TTC549 (cell line): ENCODE results near the gene MIGA1.
"Not testable (repeated sequence)": the region's sequence is repeated elsewhere in the genome, so short reads cannot be mapped to it uniquely, and the experiment has no call there.

ENCODE experiments used
- FAIRE-seq: peaks from 2 replicates; lab custom pipeline; 2012; peaks lifted over from hg19 to GRCh38; lab: Jason Lieb, UNC

Gene MIGA1

DNA sequence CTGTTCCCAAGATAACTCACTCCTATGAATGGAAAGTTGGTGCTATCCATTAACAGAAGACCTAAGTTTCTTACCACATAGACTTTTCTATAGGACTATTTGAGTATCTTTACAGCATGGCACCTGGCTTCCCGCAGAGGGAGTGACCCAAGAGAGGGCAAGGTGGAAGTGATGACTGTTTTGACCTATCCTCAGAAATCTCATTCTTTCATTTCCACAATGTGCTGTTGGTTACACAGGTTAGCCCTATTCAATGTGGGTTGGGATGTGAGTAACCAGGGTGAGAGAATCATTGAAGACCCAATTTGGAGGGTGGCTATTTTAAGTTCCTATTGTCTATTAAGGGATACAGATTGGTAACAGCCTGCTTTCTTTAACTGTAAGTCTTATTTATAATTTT is 70.6 kb downstream of the MIGA1 start:
- FAIRE-seq, result no peak

DNA sequence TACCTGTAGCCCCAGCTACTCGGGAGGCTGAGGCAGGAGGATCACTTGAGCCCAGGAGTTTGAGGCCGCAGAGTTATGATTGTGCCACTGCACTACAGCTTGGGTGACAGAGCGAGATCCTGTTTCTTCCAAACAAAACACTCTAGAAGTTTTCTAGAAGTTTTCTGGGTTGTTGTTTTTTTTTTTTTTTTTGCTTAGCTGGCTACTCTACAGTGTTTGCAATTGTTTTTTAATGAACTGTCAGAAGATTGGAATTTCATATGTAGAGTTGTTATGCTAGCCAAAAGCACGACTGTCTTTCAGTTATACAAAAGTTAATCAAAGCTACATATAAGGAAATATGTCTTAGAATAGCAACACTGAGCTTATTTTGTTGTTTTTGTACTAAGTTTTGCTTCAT is 78.1 kb downstream of the MIGA1 start:
- no peak for FAIRE-seq

DNA sequence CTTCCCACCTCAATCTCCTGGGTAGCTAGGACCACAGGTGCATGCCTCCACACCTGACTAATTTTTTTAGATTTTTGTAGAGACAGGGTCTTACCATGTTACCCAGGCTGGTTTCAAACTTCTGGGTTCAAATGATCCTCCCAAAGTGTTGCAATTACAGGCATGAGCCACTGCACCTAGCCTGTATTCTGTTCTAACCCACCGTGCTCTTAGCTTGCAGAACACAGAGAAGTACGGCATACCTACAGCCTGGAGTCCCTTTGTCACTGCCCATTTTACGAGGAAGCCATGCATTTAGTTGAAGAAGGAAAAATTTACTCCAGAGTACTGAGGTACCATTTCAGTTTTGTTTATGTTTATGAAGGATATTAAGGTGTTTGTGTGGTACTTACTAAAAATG is 79.3 kb downstream of the MIGA1 start:
- FAIRE-seq, result no peak

DNA sequence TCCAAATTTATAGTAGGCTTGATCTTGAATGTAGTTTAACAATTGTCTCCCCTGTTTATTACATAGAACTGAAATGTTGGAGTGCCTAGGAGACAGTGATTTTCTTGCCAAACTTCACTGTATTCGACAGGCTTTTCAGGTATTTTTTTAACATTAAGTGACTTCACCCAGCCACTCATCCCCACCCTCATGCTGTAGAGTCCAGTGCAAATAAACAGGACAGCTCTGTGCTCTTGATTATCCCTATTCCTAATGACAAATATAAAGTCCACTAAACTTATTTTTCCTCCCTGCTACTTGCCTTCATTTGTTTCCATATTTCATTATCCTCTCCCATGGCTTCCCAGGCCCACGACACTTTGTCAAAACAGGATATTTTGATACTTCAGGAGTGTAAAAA is 79.8 kb downstream of the MIGA1 start:
- FAIRE-seq, result no peak

DNA sequence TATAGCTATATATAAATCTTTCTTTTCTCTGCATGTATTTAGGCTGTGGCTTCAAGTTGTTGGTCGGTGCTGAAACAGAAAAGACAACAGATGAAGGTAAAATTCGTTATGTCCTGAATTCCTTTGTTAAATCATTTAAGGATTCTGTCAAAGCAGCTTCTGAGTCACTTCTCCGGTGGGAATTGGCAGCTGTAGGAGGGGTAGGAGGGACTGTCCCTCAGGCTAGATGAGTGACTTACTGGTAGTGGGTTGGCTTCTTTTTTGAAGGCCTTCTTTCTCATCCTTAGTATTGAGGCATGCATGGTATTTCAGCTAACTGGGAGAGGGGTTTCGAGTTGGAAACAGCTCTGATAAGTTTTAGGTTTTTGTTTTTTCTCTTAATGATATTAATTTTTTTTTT is 86.8 kb downstream of the MIGA1 start:
- FAIRE-seq, result no peak

DNA sequence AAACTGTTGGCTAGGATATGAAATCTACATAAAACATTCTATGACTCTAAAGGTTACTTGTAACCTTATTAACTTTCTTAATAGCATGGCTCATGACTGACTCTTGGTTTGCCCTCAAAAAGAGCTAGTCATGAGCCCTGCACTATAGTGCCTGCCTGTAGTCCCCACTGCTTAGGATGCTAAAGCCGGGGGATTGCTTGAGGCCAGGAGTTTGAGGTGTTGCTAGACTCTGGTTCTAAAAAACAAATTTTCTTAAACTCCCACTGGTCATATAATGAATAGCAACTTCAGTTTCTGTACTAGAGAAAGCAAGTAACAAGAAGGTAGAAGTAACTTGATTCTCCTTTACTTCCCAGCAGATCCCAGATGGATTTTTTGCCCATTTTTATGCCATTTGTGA is 93.2 kb downstream of the MIGA1 start:
- FAIRE-seq, result no peak

DNA sequence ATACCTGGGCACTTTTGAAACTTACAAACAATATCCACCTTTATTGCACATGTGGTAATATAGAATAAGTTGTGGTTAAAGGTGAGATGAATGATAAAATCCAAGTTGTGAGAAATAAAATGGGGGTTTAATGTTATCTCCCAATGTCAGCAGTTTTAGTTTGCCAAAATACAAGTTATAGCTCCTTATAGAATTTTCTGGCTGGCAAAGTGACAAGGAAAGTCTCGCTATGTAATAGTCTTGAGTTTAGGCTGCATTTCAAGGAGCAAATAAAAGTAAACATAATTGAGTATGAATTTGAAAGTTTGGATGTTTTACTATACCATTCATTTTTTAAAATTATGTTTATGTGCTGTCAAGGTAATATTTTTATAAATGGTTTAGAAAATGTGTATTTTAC is 94.0 kb downstream of the MIGA1 start:
- FAIRE-seq, result no peak

DNA sequence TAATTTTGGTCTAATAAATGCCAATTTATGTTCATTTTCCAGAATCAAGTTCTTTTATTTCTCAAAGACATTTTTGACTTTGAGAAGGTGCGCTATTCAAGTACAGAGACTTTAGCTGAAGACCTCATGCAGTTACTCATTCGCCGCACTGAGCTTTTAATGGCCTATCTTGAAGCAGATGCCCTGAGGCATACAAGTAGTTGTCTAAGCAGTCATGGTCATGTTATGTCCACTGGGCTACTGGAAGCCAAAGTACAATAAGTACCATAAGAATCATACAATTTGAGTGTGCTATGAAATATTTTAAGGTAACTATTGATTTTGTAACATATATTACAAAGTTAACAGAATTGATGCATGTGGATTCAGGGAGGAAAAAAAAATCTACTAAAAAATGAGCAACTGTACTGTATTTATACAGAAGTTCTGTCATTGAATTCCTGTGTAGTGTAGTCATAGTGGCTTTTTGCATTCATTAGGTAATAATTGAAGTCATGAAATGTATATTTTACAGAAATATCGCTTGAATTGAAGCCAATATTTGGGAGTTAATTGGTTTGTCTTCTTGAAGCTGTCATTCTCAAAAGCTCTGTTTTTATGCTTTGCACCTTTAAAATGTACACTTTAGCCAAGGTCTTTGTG is 95.5 kb downstream of the MIGA1 start:
- no peak for FAIRE-seq

DNA sequence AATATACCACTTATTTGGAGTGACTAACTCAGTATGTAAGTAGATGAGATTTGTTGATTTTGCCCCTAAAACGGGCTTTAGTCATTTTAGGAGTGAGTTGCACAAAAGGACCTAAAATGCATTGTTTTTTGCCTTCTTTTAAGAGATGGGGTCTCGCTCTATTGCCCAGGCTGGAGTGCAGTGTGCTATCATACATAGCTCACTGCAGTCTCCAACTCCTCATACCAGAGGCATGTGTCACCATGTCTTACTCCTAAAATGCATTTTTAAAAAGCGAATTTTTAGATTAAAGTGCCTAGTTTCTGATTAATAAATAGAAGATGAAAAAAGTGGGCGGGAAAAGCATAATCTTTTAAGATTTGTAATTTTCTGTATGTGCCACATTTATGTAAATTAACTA is 97.4 kb downstream of the MIGA1 start:
- no peak for FAIRE-seq

DNA sequence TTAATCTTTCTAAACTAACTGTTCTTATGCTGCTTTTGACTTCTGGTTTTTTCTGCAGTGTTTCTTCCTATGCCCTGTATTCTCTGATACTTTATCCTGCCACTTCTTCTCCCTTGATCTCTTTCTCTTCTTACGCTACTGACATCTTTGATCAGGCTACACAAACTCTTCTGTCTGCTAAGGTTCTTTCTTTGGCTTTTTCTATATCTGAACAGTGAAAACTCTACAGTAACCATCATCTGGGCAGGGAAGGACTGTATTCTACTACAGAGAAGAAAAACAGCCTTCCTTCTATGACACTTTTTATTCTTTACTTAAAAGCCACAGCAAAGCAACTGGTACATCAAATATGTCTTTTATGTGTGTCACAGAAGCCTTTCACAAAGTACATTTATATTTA is 101.6 kb downstream of the MIGA1 start:
- no peak for FAIRE-seq

DNA sequence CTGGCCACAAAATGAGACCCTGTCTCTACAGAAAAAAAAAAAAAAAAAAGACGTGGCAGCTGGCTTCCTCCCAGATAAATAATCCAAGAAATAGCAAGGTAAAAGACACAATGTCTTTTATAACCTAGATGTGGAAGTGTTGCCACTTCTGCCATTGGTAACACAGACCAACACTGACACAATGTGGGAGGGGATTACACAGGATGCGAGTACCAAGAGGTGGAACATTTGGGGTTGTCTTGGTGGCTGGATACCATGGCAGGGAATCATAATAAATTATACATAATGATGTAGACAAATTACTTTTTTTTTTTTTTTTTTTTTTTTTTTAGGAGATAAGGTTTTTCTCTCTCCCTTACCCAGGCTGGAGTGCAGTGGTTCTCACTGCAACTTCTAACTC is 103.0 kb downstream of the MIGA1 start:
- no peak for FAIRE-seq

DNA sequence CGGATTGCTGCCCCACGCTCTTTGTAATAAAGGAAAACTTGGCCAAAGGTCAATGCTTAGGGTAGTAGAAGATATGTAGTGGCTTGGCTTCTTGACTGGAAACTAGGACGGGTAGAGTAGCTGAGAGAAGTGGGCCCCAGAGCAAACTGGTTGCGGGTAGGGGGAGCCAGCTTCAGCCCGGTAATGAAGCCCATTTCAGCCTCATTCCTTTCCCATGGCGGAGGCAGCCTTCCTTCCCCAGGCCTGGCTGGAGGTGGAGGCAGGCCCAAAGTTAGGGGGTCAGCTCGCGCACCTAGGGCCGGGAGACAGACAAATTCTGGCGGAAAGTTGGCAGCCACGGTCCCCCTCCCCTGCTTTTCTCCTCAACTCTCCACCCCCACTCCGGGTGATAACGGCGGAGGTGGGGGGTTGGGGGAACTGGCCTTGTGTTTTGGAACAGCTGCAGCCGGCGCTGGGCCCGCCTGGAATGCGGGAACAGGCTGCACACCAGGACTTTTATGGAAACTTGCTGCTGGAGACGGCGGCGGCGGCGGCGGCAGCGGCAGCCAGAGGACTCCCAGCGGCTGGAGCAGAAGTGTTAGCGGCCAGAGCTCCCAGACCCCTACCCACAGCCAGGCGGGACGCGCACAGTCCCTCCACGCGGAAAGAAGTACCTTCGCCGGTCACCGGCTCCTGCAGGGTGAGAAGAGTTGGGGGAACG is 108.8 kb downstream of the MIGA1 start, which contains the start of gene NEXN:
TSS of gene NEXN (plus strand) at position 544 of the 700 bp plus-strand sequence. CDS start 27,483 bp downstream, outside the sequence.
- no peak for FAIRE-seq

DNA sequence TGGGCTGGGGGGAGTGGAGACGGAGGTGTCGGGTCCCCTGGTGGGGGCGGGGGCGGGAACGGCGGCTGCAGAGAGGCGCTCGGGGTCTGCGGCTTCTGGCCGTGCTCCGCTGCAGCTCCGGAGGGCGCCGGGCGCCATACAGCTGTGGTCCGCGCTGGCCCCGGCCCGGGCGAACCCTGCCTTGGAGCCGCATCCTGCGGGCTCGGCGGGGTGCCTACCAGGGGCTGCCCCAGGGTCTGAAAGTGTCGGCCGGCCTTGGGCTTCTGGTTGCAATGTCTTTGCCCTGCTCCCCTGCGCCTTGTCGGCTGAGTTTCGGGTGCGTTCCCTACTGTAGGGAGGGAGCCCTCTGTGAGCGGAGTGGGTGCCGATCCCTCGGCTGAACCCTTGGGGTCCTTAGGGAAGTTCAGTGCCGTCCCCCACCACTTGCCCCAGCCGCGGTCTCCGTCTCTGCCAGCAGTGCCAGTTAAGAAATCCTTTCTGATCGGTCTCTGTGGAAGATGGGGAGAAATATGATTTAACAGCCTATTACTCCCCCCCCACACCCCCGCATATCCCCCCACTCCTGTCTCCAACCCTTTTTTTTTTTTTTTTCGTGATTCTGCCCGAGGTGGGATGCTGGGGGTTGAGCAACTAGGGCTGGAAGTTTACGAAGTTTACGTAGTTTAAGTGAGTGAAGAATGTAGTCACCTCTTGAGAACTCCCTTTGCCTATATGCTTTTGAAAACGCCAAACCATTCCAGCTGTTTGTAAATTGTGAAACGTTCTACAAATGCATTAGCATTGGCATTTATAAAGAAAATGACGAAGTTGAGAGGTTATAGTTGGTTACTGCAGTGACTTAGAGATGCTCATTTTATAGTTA is 109.6 kb downstream of the MIGA1 start:
- no peak for FAIRE-seq

DNA sequence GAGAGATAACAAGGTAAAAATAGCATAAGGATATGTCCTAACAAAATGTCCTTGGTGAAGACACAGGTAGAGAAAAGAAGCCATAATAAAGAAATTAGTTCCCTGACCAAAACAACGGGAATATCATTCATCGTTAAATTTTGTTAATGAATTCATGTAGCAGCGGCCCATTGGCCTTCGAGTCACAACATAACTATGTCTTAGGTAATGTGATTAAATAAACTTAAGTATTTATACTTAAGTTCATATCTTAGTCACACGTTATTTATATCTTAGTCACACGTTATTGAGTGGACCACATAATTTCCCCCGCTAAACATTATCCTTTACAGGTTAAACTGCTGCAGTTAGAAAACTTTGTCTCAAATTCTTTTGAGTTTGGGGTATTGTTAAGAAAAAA is 110.2 kb downstream of the MIGA1 start:
- no peak for FAIRE-seq

DNA sequence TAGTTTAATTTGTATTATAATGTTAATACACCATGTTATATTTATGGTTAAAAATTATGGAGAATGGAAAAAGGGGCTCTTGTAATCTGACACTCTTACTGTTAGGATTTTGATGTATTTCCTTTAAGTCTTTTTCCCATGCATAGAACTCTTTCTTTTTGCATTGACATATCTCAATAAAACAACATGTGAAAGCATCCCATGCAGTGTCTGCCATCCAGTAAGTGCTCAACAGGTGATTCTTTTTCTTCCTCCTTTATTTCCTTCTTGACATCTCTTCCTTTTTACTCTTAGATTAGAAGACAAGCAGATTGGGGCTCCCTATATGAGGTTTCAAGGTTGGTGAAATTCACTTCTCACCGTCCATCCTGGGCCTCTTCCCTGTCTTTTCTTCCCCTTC is 111.8 kb downstream of the MIGA1 start:
- no peak for FAIRE-seq

DNA sequence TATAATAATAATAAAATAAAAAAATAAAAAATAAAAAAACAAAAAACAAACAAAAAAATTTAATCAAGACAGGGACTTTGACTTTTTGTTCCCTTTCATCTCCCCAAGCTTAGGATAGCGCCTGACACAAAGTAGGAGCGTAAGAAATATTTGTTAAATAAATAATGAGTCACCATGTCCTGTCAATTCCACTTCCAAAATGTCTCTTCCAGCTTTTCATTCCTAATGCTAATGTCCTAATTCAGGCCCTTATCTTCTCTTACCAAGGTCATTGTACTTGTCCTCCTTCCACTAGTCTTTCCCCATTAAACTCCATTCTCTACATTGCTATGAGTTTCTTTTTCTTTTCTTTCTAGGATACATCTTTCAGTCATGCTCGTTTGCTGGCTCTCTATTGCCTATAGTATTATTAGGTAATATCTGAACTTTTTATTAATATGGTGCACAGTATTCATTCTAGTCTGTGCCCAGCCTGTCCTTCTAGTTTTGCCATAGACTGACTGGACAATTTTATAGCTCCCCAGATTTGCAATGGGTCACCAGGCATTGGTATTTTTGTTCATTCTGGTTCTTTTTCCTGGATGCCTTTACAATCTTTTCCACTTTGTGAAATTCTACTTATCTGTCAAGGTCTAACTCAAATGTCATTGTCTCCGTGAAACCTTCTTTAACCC is 120.3 kb downstream of the MIGA1 start:
- FAIRE-seq, result no peak

DNA sequence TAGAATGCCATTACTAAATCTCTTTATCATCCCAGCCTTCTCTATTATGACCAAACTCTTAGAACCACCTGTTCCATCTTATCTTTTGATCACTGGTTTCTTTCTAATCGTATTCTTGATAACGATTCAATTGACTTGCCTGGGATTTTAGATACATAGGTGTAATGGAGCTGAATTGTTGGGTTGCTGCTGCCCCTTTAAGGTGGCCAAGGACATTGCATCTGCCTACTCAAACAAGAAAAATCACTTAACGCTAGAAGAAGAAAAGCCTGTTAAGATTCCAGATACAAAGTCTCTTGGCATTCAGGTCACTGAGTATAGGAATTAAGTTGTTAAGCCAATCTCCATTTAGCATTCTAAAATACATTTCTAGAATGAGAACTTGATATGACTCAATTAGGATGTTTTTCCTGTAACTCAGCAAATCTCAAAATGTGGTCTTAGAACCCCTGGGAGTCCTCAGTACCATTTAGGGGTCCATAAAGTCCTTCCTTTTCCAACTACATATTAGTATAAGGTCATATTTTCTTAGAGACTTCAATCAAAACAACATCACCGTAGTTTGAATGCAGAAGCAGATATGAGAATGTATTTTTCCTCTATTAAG is 121.3 kb downstream of the MIGA1 start:
- peak; percentile 61 for FAIRE-seq

DNA sequence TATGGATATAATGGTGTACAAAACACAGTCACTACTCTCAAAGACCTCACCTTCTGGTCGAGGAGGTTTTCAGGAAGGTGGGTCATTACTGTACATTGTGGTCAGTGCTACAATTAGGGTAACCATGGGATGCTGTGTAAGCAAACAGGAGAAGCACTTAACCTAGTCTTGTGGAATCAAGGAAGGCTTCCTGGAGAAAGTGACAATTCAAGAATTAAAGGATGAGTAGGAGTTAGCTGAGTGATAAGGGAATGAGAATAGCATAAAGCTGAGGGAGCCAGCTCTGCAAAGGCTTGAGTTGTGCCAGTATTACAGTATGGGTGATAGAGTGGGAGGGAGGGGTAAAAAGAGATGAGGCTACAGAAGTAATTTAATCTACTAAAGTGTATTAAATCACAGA is 126.2 kb downstream of the MIGA1 start:
- no peak for FAIRE-seq

DNA sequence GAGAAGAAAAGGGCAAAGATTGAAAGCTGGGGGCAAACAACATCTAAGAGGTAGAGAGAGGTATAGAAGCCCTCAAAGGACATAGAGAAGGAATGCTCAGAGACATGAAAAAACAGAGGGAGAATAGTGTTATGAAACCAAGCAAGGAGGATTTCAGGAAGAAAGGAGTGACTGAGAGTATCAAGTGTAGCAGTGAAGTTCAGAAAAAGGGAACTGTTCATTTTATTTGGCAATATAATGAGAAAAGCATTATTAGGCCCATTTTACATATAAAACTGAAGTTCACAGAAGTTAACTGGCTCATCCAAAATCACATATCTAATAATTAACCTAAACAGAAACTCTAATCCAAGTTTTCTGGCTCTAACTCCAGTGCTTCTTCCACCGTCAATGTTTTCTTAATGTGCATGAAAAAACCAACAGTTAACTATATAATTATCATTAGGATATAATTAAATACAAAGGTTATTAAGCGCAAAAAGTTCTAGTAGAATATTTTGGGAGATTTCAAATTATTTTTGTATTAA is 126.6 kb downstream of the MIGA1 start:
- FAIRE-seq, result no peak

DNA sequence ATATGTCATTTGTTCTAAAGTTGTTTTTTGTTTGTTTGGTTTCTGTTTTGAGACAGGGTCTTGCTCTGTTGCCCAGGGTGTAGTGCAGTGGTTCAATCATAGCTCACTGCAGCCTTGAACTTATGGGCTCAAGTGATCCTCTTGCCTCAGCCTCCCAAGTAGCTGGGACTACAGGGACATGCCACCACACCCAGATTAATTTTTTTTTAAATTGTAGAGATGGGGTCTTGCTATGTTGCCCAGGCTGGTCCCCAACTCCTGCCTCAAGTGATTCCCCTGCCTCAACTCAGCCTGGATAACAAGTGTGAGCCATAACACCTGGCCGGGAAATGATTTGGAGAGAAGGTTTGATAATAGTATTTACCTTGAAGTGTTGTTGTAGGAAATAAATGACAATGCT is 127.2 kb downstream of the MIGA1 start:
- FAIRE-seq, result no peak

DNA sequence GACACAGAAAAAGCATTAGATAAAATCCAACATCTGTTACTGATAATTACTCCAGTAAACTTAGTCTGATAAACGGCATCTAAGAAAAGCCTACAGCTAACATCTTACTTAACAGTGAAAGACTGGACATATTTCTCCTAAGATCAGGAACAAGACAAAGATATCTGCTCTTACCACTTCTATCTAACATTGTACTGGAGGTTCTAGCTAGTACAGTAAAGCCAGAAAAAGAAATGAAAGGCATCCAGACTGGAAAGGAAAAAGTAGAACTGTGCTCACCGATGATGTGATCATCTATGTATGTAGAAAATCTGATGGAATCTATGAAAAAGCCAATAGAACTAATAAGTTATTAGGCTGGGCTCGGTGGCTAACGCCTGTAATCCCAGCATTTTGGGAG is 130.7 kb downstream of the MIGA1 start:
- no peak for FAIRE-seq

DNA sequence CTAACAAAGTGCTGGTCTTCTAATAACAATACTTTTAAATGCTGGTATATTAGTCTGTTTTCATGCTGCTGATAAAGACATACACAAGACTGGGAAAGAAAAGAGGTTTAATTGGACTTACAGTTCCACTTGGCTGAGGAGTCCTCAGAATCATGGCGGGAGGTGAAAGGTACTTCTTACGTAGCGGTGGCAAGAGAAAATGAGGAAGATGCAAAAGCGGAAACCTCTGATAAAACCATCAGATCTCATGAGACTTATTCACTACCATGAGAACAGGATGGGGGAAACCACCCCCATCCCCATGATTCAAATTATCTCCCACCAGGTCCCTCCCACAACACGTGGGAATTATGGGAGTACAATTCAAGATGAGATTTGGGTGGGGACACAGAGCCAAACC is 139.5 kb downstream of the MIGA1 start:
- FAIRE-seq, result not testable (repeated sequence)
